HCT116 (cell line): ENCODE data around the gene LRFN4. TPM values are rescaled to one million over a fixed set of nuclear protein-coding genes. Genes with fewer than 3 reads are reported as not detected.

Source experiments
- ATAC-seq: fragments of 200-7000 bp; cut with Tn5 transposase; 2 replicates; pipeline ENCODE4 v1.9.1; 2020; ENCODE audit warnings: mild to moderate bottlenecking, moderate library complexity
- BruUV-seq: library from RNA; stranded (reverse); fragments of 400-500 nt; replicated peaks from 2 replicates; lab custom pipeline; 2021; lab: Mats Ljungman, UMichigan
- CTCF ChIA-PET: fragments of 300-600 bp; sonication (Branson Sonifier 250); formaldehyde crosslinking; loops from one replicate; lab custom pipeline; 2021; ENCODE audit warnings: antibody characterized with exemption; lab: Charles Lee
- POLR2A ChIA-PET: fragments of 300-600, 350-600 bp; sonication (Branson Sonifier 250); formaldehyde crosslinking; loops from one replicate; lab custom pipeline; 2021; ENCODE audit warnings: antibody characterized with exemption; lab: Charles Lee
- RAD21 ChIA-PET, 2 experiments: fragments of 300-600 bp; sonication (Branson Sonifier 250); formaldehyde crosslinking; loops; one replicate each; lab custom pipeline; 2023; ENCODE audit warnings: low total read pairs in 2 of 2; ENCODE audit not compliant: uncharacterized antibody in 2 of 2, unreplicated experiment in 2 of 2, low non-redundant PET in 1 of 2; lab: Charles Lee
- DNase-seq: peaks from one replicate; pipeline ENCODE4 v3.0.0-alpha.2; 2010; ENCODE audit warnings: low read depth, low spot score
- H2AFZ ChIP-seq: fragments of 200-600 bp; shearing (Covaris generic), sonication (generic); 2 replicates; pipeline ENCODE4 v1.6.1; 2017; ENCODE audit warnings: low read depth, mixed run types, mixed read lengths, antibody characterized with exemption, low read length; ENCODE audit not compliant: poor library complexity, severe bottlenecking
- H3K27ac ChIP-seq: 2 replicates; pipeline ENCODE4 v1.5.1; 2012; ENCODE audit warnings: low read depth, low read length
- H3K27me3 ChIP-seq: fragments of 200-600 bp; sonication (generic); 2 replicates; pipeline ENCODE4 v1.6.1; 2016; ENCODE audit warnings: mixed run types, low read length, mixed read lengths; ENCODE audit not compliant: insufficient read depth
- H3K36me3 ChIP-seq, 2 experiments: fragments of 200-500 bp in 1 of 2; fragments of 200-600 bp in 1 of 2; sonication (Bioruptor generic) in 1 of 2; sonication (generic) in 1 of 2; 2 replicates each; pipeline versions ENCODE4 v1.5.1 to v1.6.1; 2014 to 2016; ENCODE audit warnings: low read length in 2 of 2, inconsistent platforms in 1 of 2, mixed read lengths in 1 of 2, mixed run types in 1 of 2; ENCODE audit not compliant: insufficient read depth in 2 of 2, control insufficient read depth in 1 of 2
- H3K4me1 ChIP-seq, 2 experiments: fragments of 200-600 bp in 1 of 2; sonication (generic) in 1 of 2; 2 replicates each; pipeline versions ENCODE4 v1.5.1 to v1.6.1; 2012 to 2017; ENCODE audit warnings: low read length in 2 of 2, inconsistent platforms in 1 of 2, mild to moderate bottlenecking in 1 of 2, mixed read lengths in 1 of 2, mixed run types in 1 of 2, moderate library complexity in 1 of 2; ENCODE audit not compliant: insufficient read depth in 2 of 2, control insufficient read depth in 1 of 2
- H3K4me2 ChIP-seq: fragments of 200-600 bp; sonication (generic); 2 replicates; pipeline ENCODE4 v1.6.1; 2017; ENCODE audit warnings: mixed run types, low read length, mixed read lengths
- H3K4me3 ChIP-seq, 2 experiments: fragments of 200-600 bp in 1 of 2; sonication (generic) in 1 of 2; replicated peaks in 1 of 2; 2 replicates each; pipeline ENCODE4 v1.5.1; 2011 to 2016; ENCODE audit warnings: low read length in 2 of 2, control low read depth in 1 of 2, low read depth in 1 of 2, mild to moderate bottlenecking in 1 of 2, mixed read lengths in 1 of 2, mixed run types in 1 of 2
- H3K79me2 ChIP-seq: fragments of 200-600 bp; sonication (generic); 2 replicates; pipeline ENCODE4 v1.6.1; 2017; ENCODE audit warnings: mild to moderate bottlenecking, mixed run types, low read length, moderate library complexity, mixed read lengths; ENCODE audit not compliant: insufficient read depth
- H3K9ac ChIP-seq: fragments of 200-600 bp; sonication (generic); 2 replicates; pipeline ENCODE4 v1.6.1; 2016; ENCODE audit warnings: low read length, mixed read lengths
- H3K9me2 ChIP-seq: fragments of 200-600 bp; sonication (generic), shearing (Covaris generic); 2 replicates; pipeline ENCODE4 v1.6.1; 2017; ENCODE audit warnings: mixed run types, mild to moderate bottlenecking, moderate library complexity; ENCODE audit not compliant: insufficient read depth
- H3K9me3 ChIP-seq, 2 experiments: fragments of 200-500 bp in 1 of 2; fragments of 200-600 bp in 1 of 2; sonication (Bioruptor generic) in 1 of 2; sonication (generic) in 1 of 2; 2 replicates each; pipeline ENCODE4 v1.6.1; 2014 to 2017; ENCODE audit warnings: low read length in 2 of 2, mixed read lengths in 2 of 2, inconsistent platforms in 1 of 2, low read depth in 1 of 2, mild to moderate bottlenecking in 1 of 2, mixed run types in 1 of 2, moderate library complexity in 1 of 2; ENCODE audit not compliant: control insufficient read depth in 1 of 2, insufficient read depth in 1 of 2
- H4K20me1 ChIP-seq: fragments of 200-600 bp; sonication (generic), shearing (Covaris generic); 2 replicates; pipeline ENCODE4 v1.6.1; 2017; ENCODE audit warnings: mixed run types, mild to moderate bottlenecking, moderate library complexity; ENCODE audit not compliant: insufficient read depth
- ATF3 ChIP-seq: IDR thresholded peaks from 2 replicates; pipeline ENCODE4 v1.6.1; 2012
- CBX3 ChIP-seq: IDR thresholded peaks from 2 replicates; pipeline ENCODE4 v1.6.1; 2012; ENCODE audit warnings: low read depth
- CEBPB ChIP-seq: IDR thresholded peaks from 2 replicates; pipeline ENCODE4 v1.6.1; 2012; ENCODE audit warnings: low read depth
- CTCF ChIP-seq, 3 experiments: fragments of 200-600 bp in 1 of 3; sonication (generic) in 1 of 3; IDR thresholded peaks in 2 of 3; conservative IDR thresholded peaks in 1 of 3; 2 replicates each; pipeline ENCODE4 v1.5.1; 2012 to 2017; ENCODE audit warnings: low read depth in 2 of 3, low read length in 2 of 3, antibody characterized with exemption in 1 of 3, borderline replicate concordance in 1 of 3, control low read depth in 1 of 3, mild to moderate bottlenecking in 1 of 3, mixed read lengths in 1 of 3, mixed run types in 1 of 3, moderate library complexity in 1 of 3; ENCODE audit not compliant: insufficient read depth in 1 of 3
- ELF1 ChIP-seq: IDR thresholded peaks from 2 replicates; pipeline ENCODE4 v1.6.1; 2012; ENCODE audit warnings: low read depth, borderline replicate concordance
- EZH2 ChIP-seq: fragments of 200-600 bp; sonication (generic); IDR thresholded peaks from 2 replicates; pipeline ENCODE4 v1.6.1; 2017; ENCODE audit warnings: antibody characterized with exemption, mixed run types
- EZH2phosphoT487 ChIP-seq: fragments of 200-600 bp; IDR thresholded peaks from 2 replicates; pipeline ENCODE4 v1.6.1; 2018; ENCODE audit warnings: antibody characterized with exemption, borderline replicate concordance
- JUND ChIP-seq: IDR thresholded peaks from 2 replicates; pipeline ENCODE4 v1.6.1; 2012
- MAX ChIP-seq: IDR thresholded peaks from 2 replicates; pipeline ENCODE4 v1.6.1; 2012
- POLR2A ChIP-seq: IDR thresholded peaks from 2 replicates; pipeline ENCODE4 v1.7.0; 2011; ENCODE audit warnings: borderline replicate concordance; ENCODE audit not compliant: insufficient read depth, insufficient read length; ENCODE audit errors: extremely low read depth
- POLR2AphosphoS5 ChIP-seq: IDR thresholded peaks from 2 replicates; pipeline ENCODE4 v1.6.1; 2011; ENCODE audit warnings: mild to moderate bottlenecking, low read depth, low read length, moderate library complexity
- SP1 ChIP-seq: IDR thresholded peaks from 2 replicates; pipeline ENCODE4 v1.6.1; 2012; ENCODE audit warnings: low read depth
- SRF ChIP-seq: IDR thresholded peaks from 2 replicates; pipeline ENCODE4 v1.6.1; 2012; ENCODE audit warnings: low read depth
- TCF7L2 ChIP-seq: IDR thresholded peaks from 2 replicates; pipeline ENCODE4 v1.7.0; 2011; ENCODE audit warnings: borderline replicate concordance, inconsistent platforms; ENCODE audit not compliant: insufficient read depth, insufficient read length; ENCODE audit errors: extremely low read depth
- YY1 ChIP-seq: IDR thresholded peaks from 2 replicates; pipeline ENCODE4 v1.6.1; 2011; ENCODE audit warnings: low read length, low read depth, moderate library complexity, mild to moderate bottlenecking; ENCODE audit not compliant: insufficient replicate concordance; ENCODE audit errors: extremely low read depth
- ZFX ChIP-seq: fragments of 450-650 bp; IDR thresholded peaks from 2 replicates; pipeline ENCODE4 v1.6.1; 2017
- intact Hi-C: fragments of 100-400 bp; cut with micrococcal nuclease; formaldehyde crosslinking; loops from 2 replicates; pipeline ENCODE4 v1.10.0; 2022
- total RNA-seq: library from RNA; stranded (reverse); gene quantifications from one replicate; pipeline ENCODE4 v1.2.1, GENCODE V29; 2021; ENCODE audit not compliant: unreplicated experiment

The LRFN4 gene
- total RNA-seq, 1 experiment from 2014 or later: 55.4 TPM

GRCh38 chr11:66855574-66856495 is 1.0 kb upstream of the LRFN4 start (continued):
- TF ChIP-seq POLR2AphosphoS5 (peak; percentile 88), JUND (no peak), ATF3 (no peak), SP1 (no peak; the same call in 1 of the 2 replicates), EZH2phosphoT487 (no peak), EZH2 (no peak)

GRCh38 chr11:66857234-66857926 is 516 bp downstream of the LRFN4 start:
- POLR2A ChIA-PET: interaction anchor here (0.7 kb wide), 1 partner anchor 59 kb away, joined by 3 read pairs; no protein-coding TSS in a partner anchor
- BruUV-seq: no TSS peak
- H3K27ac ChIP-seq: peak overlapping the region; percentile 97
- no peaks in the 10 kb centered on the region for H3K27me3 ChIP-seq
- H3K4me2 ChIP-seq: peak overlapping the region; percentile 88
- no peaks in the 10 kb centered on the region for H3K9me2 ChIP-seq
- H3K4me1 ChIP-seq: peaks cover 11 to 24% of the 10 kb centered on the region in 2 experiments
- ATAC-seq: peak; percentile 9; the same call in 1 of the 2 replicates
- no peak for TF ChIP-seq EZH2phosphoT487
- no peak for TF ChIP-seq ELF1
- TF ChIP-seq SRF: no peak
- no peak for TF ChIP-seq CTCF (IDR thresholded peaks at IDR 0.05 in 2 of 3, conservative IDR thresholded peaks at IDR 0.05 in 1 of 3; ENCODE audit: borderline replicate concordance in 1 of 3, insufficient read depth in 1 of 3, low read depth in 2 of 3, low read length in 2 of 3)
- TF ChIP-seq ZFX: peak; percentile 43
- no peak for TF ChIP-seq POLR2AphosphoS5
- TF ChIP-seq JUND: no peak
- no peak for TF ChIP-seq CBX3
- TF ChIP-seq POLR2A: no peak
- TF ChIP-seq EZH2: no peak
- no peak for TF ChIP-seq ATF3
- TF ChIP-seq TCF7L2: no peak
- no peak for TF ChIP-seq YY1
- TF ChIP-seq SP1: no peak
- TF ChIP-seq CEBPB: no peak
- TF ChIP-seq MAX: peak; percentile 40
- TF ChIP-seq, all 23 proteins: peak for 2
- DNase-seq: no peak
- H3K36me3 ChIP-seq: peaks cover 0 to 4% of the 10 kb centered on the region in 2 experiments; a peak in 1 of 4 replicates
- CTCF ChIA-PET: interaction anchor here (1.2 kb wide), 1 partner anchor 26 kb away, joined by 5 read pairs; no protein-coding TSS in a partner anchor
- no peaks in the 10 kb centered on the region for H4K20me1 ChIP-seq
- intact Hi-C loops: no loop called here
- peak overlapping the region; percentile 66 to 74 for H3K4me3 ChIP-seq
- peaks cover 23% of the 10 kb centered on the region for H3K79me2 ChIP-seq
- no peak overlapping the region for H2AFZ ChIP-seq
- peak overlapping the region; percentile 95 for H3K9ac ChIP-seq
- no peaks in the 10 kb centered on the region for H3K9me3 ChIP-seq
- RAD21 ChIA-PET: no interaction called here
